Astrocyte (in vitro differentiated cells and primary cell): ENCODE data around the gene TRIO. TPM values are rescaled to one million over a fixed set of nuclear protein-coding genes. Genes with fewer than 3 reads are reported as not detected.
A peak's percentile ranks its signal among the peaks of the same experiment; 100 is the strongest.

ENCODE experiments used
- DNase-seq: peaks from one replicate; pipeline ENCODE4 v3.0.0-alpha.2; 2010; ENCODE audit warnings: low read depth
- FAIRE-seq: peaks from 2 replicates; lab custom pipeline; 2011; peaks lifted over from hg19 to GRCh38; lab: Jason Lieb, UNC
- H2AFZ ChIP-seq: 2 replicates; pipeline ENCODE4 v1.6.0; 2012; ENCODE audit warnings: low read depth, low read length, inconsistent platforms
- H3K27ac ChIP-seq: 2 replicates; pipeline ENCODE4 v1.5.1; 2011; ENCODE audit warnings: low read depth, low read length, inconsistent platforms
- H3K27me3 ChIP-seq: 2 replicates; pipeline ENCODE4 v1.6.0; 2011; ENCODE audit warnings: low read length, inconsistent platforms; ENCODE audit not compliant: insufficient read depth
- H3K36me3 ChIP-seq: 2 replicates; pipeline ENCODE4 v1.5.1; 2011; ENCODE audit warnings: low read length, inconsistent platforms; ENCODE audit not compliant: insufficient read depth
- H3K4me1 ChIP-seq: 2 replicates; pipeline ENCODE4 v1.5.1; 2011; ENCODE audit warnings: low read length, inconsistent platforms; ENCODE audit not compliant: insufficient read depth
- H3K4me2 ChIP-seq: 2 replicates; pipeline ENCODE4 v1.6.0; 2012; ENCODE audit warnings: low read length, inconsistent platforms
- H3K4me3 ChIP-seq: 2 replicates; pipeline ENCODE4 v1.5.1; 2011; ENCODE audit warnings: low read depth, mild to moderate bottlenecking, low read length, inconsistent platforms; ENCODE audit not compliant: insufficient read depth
- H3K79me2 ChIP-seq: 2 replicates; pipeline ENCODE4 v1.6.0; 2012; ENCODE audit warnings: mild to moderate bottlenecking, low read length, inconsistent platforms; ENCODE audit not compliant: insufficient read depth
- H3K9ac ChIP-seq: 2 replicates; pipeline ENCODE4 v1.6.0; 2012; ENCODE audit warnings: mild to moderate bottlenecking, low read length, inconsistent platforms
- H3K9me3 ChIP-seq: 2 replicates; pipeline ENCODE4 v1.5.1; 2012; ENCODE audit warnings: low read depth, mild to moderate bottlenecking, low read length, inconsistent platforms; ENCODE audit not compliant: insufficient read depth
- H4K20me1 ChIP-seq: 2 replicates; pipeline ENCODE4 v1.6.0; 2012; ENCODE audit warnings: low read length, inconsistent platforms; ENCODE audit not compliant: insufficient read depth
- H3K27ac Mint-ChIP-seq: one replicate; pipeline ENCODE4 v1.8.0; 2021; ENCODE audit warnings: mild to moderate bottlenecking, mixed read lengths; ENCODE audit not compliant: unreplicated experiment
- H3K27me3 Mint-ChIP-seq: one replicate; pipeline ENCODE4 v1.8.0; 2021; ENCODE audit warnings: low read depth, mixed read lengths; ENCODE audit not compliant: unreplicated experiment
- H3K36me3 Mint-ChIP-seq: one replicate; pipeline ENCODE4 v1.8.0; 2021; ENCODE audit warnings: low read depth, mixed read lengths; ENCODE audit not compliant: unreplicated experiment
- H3K4me1 Mint-ChIP-seq: one replicate; pipeline ENCODE4 v1.8.0; 2021; ENCODE audit warnings: low read depth, mixed read lengths; ENCODE audit not compliant: unreplicated experiment
- H3K4me3 Mint-ChIP-seq: one replicate; pipeline ENCODE4 v1.8.0; 2021; ENCODE audit warnings: mild to moderate bottlenecking, moderate library complexity, mixed read lengths; ENCODE audit not compliant: unreplicated experiment
- H3K9me3 Mint-ChIP-seq: one replicate; pipeline ENCODE4 v1.8.0; 2021; ENCODE audit warnings: mild to moderate bottlenecking, mixed read lengths; ENCODE audit not compliant: unreplicated experiment
- EZH2 ChIP-seq: IDR thresholded peaks from 2 replicates; pipeline ENCODE4 v1.6.1; 2012; ENCODE audit warnings: mild to moderate bottlenecking, low read length, inconsistent platforms; ENCODE audit not compliant: insufficient read depth
- total RNA-seq: library from RNA; stranded (reverse); gene quantifications from 2 replicates; pipeline ENCODE4 v1.2.1, GENCODE V29; 2021
- TF ChIP-seq, protein P1 (sequence below): IDR thresholded peaks from 2 replicates; pipeline ENCODE4 v1.5.1; 2011; ENCODE audit warnings: low read depth, mild to moderate bottlenecking, inconsistent platforms, low read length, moderate library complexity; ENCODE audit not compliant: insufficient read depth

The TRIO gene
- total RNA-seq, 1 donor from 2014 or later, result 347 TPM

DNA sequence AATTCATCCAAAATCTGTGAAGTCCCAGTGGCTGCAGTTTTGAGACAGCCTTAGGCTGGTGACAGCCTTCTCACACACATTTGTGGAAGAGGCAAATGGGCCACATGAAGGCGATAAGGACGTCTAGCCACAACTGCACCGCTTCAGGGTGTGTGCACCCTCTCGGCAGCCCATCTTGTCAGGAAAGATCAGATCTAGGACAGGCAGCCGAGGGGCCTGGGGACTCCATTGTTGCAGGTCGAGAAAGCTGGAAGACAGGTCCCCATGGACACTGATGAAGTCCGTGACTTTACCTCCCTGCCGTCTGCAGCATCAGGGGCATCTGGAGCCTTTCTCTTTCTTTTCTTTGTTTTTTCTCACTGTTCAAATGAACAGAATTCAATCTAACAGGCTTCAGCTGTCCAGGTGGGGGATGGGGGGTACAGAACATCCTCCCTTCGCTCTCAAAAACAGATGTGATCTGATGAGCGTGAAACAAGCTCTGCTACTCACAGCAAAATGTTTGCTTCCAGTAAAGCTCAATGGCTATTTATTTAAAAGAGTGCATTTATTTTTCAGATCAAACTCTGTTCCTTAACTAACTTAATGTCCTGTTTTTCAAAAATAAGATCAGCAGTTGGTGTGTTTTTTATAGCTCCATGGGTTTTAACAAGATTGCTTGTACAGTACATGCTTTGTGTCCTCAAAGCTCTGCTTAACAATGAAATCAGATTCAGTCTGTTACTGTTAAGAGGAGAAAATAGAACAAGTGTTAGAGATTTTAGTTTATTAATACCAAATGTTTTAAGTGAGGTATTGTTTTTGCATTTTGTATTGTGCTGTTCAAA is 326.6 kb downstream of the TRIO start:
- H3K27me3 ChIP-seq, result no peaks in the 10 kb centered on the region
- DNase-seq (no peak), FAIRE-seq (no peak)
- peaks cover 65% of the 10 kb centered on the region for H3K79me2 ChIP-seq
- peaks cover 50% of the 10 kb centered on the region for H4K20me1 ChIP-seq
- H2AFZ ChIP-seq, result no peak overlapping the region
- Mint-ChIP-seq H3K4me1 (peaks cover 13% of the 10 kb centered on the region), H3K27me3 (no peaks in the 10 kb centered on the region), H3K27ac (peak overlapping the region; percentile 8), H3K4me3 (no peak overlapping the region), H3K9me3 (no peaks in the 10 kb centered on the region), H3K36me3 (peaks cover 28% of the 10 kb centered on the region)
- H3K9ac ChIP-seq, result no peak overlapping the region
- no peak overlapping the region for H3K4me2 ChIP-seq
- H3K36me3 ChIP-seq, result peaks cover 86% of the 10 kb centered on the region
- no peak for TF ChIP-seq EZH2
- TF ChIP-seq, protein P1, sequence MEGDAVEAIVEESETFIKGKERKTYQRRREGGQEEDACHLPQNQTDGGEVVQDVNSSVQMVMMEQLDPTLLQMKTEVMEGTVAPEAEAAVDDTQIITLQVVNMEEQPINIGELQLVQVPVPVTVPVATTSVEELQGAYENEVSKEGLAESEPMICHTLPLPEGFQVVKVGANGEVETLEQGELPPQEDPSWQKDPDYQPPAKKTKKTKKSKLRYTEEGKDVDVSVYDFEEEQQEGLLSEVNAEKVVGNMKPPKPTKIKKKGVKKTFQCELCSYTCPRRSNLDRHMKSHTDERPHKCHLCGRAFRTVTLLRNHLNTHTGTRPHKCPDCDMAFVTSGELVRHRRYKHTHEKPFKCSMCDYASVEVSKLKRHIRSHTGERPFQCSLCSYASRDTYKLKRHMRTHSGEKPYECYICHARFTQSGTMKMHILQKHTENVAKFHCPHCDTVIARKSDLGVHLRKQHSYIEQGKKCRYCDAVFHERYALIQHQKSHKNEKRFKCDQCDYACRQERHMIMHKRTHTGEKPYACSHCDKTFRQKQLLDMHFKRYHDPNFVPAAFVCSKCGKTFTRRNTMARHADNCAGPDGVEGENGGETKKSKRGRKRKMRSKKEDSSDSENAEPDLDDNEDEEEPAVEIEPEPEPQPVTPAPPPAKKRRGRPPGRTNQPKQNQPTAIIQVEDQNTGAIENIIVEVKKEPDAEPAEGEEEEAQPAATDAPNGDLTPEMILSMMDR, result no peak
- no peak overlapping the region for H3K4me3 ChIP-seq
- H3K4me1 ChIP-seq, result peaks cover 10% of the 10 kb centered on the region
- H3K9me3 ChIP-seq, result no peaks in the 10 kb centered on the region
- H3K27ac ChIP-seq, result no peak overlapping the region

DNA sequence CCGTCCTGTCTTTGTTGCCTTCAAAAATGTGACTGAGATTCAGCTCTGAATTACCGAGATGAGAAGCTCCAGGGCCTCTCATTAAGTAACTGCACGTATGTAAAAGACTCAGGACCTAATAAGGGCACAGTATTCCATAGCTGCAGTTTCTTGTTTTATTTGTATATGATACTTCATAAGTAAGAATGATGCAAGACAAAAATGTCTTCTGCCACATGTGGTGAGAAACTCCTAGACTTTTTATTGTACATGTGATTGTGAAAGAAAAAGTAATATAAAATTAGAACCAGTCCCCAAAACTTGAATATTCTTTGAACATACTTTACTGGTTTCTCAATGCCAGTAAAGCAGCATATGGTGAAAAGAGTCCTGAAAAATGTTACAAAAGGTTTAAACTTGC is 328.4 kb downstream of the TRIO start:
- no peak overlapping the region for H3K4me2 ChIP-seq
- Mint-ChIP-seq H3K36me3 (peaks cover 21% of the 10 kb centered on the region), H3K27me3 (no peaks in the 10 kb centered on the region), H3K27ac (peak overlapping the region; percentile 63), H3K9me3 (no peaks in the 10 kb centered on the region), H3K4me1 (peaks cover 4% of the 10 kb centered on the region), H3K4me3 (no peak overlapping the region)
- TF ChIP-seq EZH2, result no peak
- TF ChIP-seq, protein P1, result no peak
- DNase-seq (no peak), FAIRE-seq (no peak)
- no peaks in the 10 kb centered on the region for H3K27me3 ChIP-seq
- peaks cover 23% of the 10 kb centered on the region for H3K4me1 ChIP-seq
- no peak overlapping the region for H3K27ac ChIP-seq
- peaks cover 86% of the 10 kb centered on the region for H3K36me3 ChIP-seq
- peaks cover 38% of the 10 kb centered on the region for H4K20me1 ChIP-seq
- no peaks in the 10 kb centered on the region for H3K9me3 ChIP-seq
- H3K4me3 ChIP-seq, result no peak overlapping the region
- no peak overlapping the region for H3K9ac ChIP-seq
- H2AFZ ChIP-seq, result no peak overlapping the region
- peaks cover 58% of the 10 kb centered on the region for H3K79me2 ChIP-seq
